Measurements from ENCODE around the gene HOXA13. TPM values are rescaled to one million over a fixed set of nuclear protein-coding genes. Genes with fewer than 3 reads are reported as not detected.
A peak's percentile ranks its signal among the peaks of the same experiment; 100 is the strongest.

HOXA13 gene
- total and polyA plus RNA-seq, 2 donors (not counting 1 experiment from before 2014, with no cell fraction given), result not detected

- POLR2A ChIA-PET, result interaction anchor here (0.5 kb wide), 1 partner anchor 18 kb away, joined by 3 read pairs; no protein-coding TSS in a partner anchor
- no peak overlapping the region for H2AFZ ChIP-seq (ENCODE audit: insufficient read depth, low read depth, low read length, poor library complexity, severe bottlenecking)
- H3K79me2 ChIP-seq (ENCODE audit: control insufficient read depth, insufficient read depth, low read length), result no peaks in the 10 kb centered on the region
- Mint-ChIP-seq H3K4me3 (peak overlapping the region; percentile 64), H3K27ac (no peak overlapping the region), H3K27me3 (peaks cover 61% of the 10 kb centered on the region), H3K4me1 (peaks cover 21% of the 10 kb centered on the region), H3K9me3 (ENCODE audit: insufficient read depth) (no peaks in the 10 kb centered on the region)
- 93% methylated on average over 8 of the region's 12 CpGs for WGBS (ENCODE audit: insufficient coverage)
- H3K9me3 ChIP-seq (ENCODE audit: control extremely low read depth in 1 of 3, control insufficient read depth in 2 of 3, insufficient read depth in 1 of 3, low read length in 2 of 3), result peaks cover 0 to 54% (median 10%) of the 10 kb centered on the region in 3 donors
- no peak for DNase-seq
- peaks cover 33 to 52% of the 10 kb centered on the region in 2 donors for H3K4me1 ChIP-seq (ENCODE audit: control insufficient read depth in 2 of 2, insufficient read depth in 2 of 2, low read length in 2 of 2)
- peak overlapping the region; percentile 93 for H3K4me2 ChIP-seq (replicated peaks; ENCODE audit: low read depth, low read length, poor library complexity, severe bottlenecking)
- H3K27ac ChIP-seq (ENCODE audit: low read length in 2 of 2), result no peak overlapping the region
- TF ChIP-seq CTCF (IDR thresholded peaks at IDR 0.05) (no peak), EZH2 (IDR thresholded peaks at IDR 0.05; ENCODE audit: borderline replicate concordance, insufficient read depth, low read depth, low read length, poor library complexity, severe bottlenecking) (no peak)
- no peak overlapping the region for H3K4me3 ChIP-seq (ENCODE audit: control extremely low read depth in 1 of 5, extremely low read depth in 1 of 5, insufficient read depth in 1 of 5, low read depth in 2 of 5, low read length in 4 of 5)
- CTCF ChIA-PET, result interaction anchor here (1.7 kb wide), 1 partner anchor 20 kb away, joined by 5 read pairs; no protein-coding TSS in a partner anchor
- H4K20me1 ChIP-seq (ENCODE audit: control insufficient read depth, insufficient read depth, low read length, poor library complexity, severe bottlenecking), result peaks cover 8% of the 10 kb centered on the region
- ATAC-seq (ENCODE audit: low read depth), result no peak
- H3K36me3 ChIP-seq (replicated peaks in 1 of 2; ENCODE audit: control extremely low read depth in 1 of 2, control insufficient read depth in 1 of 2, extremely low read depth in 1 of 2, insufficient read depth in 2 of 2, low read length in 1 of 2), result no peaks in the 10 kb centered on the region
- no peak overlapping the region for H3K9ac ChIP-seq (ENCODE audit: low read length)
- intact Hi-C loops (cut with micrococcal nuclease), result no loop called here
- peaks cover 0 to 95% (median 79%) of the 10 kb centered on the region in 4 experiments for H3K27me3 ChIP-seq (replicated peaks in 1 of 4; ENCODE audit: control extremely low read depth in 1 of 4, control insufficient read depth in 3 of 4, insufficient read depth in 4 of 4, low read length in 3 of 4)
These were observed 24.8 kb downstream of the HOXA13 start for GRCh38 chr7:27174874-27175625.
